Endothelial cell of umbilical vein (primary cell): ENCODE measurements around the gene GRAMD2B. TPM values are rescaled to one million over a fixed set of nuclear protein-coding genes. Genes with fewer than 3 reads are reported as not detected.

Experiments
- BruUV-seq: library from RNA; stranded (reverse); fragments of 400-500 nt; replicated peaks from 2 replicates; lab custom pipeline; 2021; lab: Mats Ljungman, UMichigan
- CTCF ChIA-PET: fragments of 300-600, 350-600 bp; sonication (Branson Sonifier 250); formaldehyde crosslinking; loops from one replicate; lab custom pipeline; 2021; ENCODE audit warnings: antibody characterized with exemption, inconsistent platforms; lab: Charles Lee
- POLR2A ChIA-PET: fragments of 300-600, 350-600 bp; sonication (Branson Sonifier 250); formaldehyde crosslinking; loops from one replicate; lab custom pipeline; 2021; ENCODE audit warnings: antibody characterized with exemption, inconsistent platforms; lab: Charles Lee
- DNase-seq: peaks from one replicate; pipeline ENCODE4 v3.0.0-alpha.2; 2011; ENCODE audit warnings: low read depth, low spot score
- FAIRE-seq: peaks from 2 replicates; lab custom pipeline; 2011; peaks lifted over from hg19 to GRCh38; lab: Jason Lieb, UNC
- H2AFZ ChIP-seq: 2 replicates; pipeline ENCODE4 v1.6.0; 2012; ENCODE audit warnings: low read depth, low read length, control low read depth, inconsistent platforms
- H3K27ac ChIP-seq: 2 replicates; pipeline ENCODE4 v1.5.1; 2011; ENCODE audit warnings: low read depth, mild to moderate bottlenecking, control low read depth, low read length, moderate library complexity; ENCODE audit not compliant: insufficient read depth
- H3K27me3 ChIP-seq, 2 experiments: 2 replicates each; pipeline versions ENCODE4 v1.6.0 to v1.6.1; 2011; ENCODE audit warnings: low read length in 2 of 2, mixed read lengths in 1 of 2; ENCODE audit not compliant: control insufficient read depth in 2 of 2, insufficient read depth in 2 of 2
- H3K36me3 ChIP-seq, 2 experiments: 2 replicates in 1 of 2; 3 replicates in 1 of 2; pipeline ENCODE4 v1.5.1; 2011; ENCODE audit warnings: low read length in 2 of 2, mild to moderate bottlenecking in 1 of 2, moderate library complexity in 1 of 2; ENCODE audit not compliant: control insufficient read depth in 2 of 2, insufficient read depth in 2 of 2; ENCODE audit errors: extremely low read depth in 1 of 2
- H3K4me1 ChIP-seq: 3 replicates; pipeline ENCODE4 v1.5.1; 2011; ENCODE audit warnings: mild to moderate bottlenecking, low read length; ENCODE audit not compliant: control insufficient read depth, insufficient read depth; ENCODE audit errors: extremely low read depth
- H3K4me2 ChIP-seq: 2 replicates; pipeline ENCODE4 v1.6.1; 2011; ENCODE audit warnings: low read length, control low read depth, mixed read lengths; ENCODE audit not compliant: insufficient read depth
- H3K4me3 ChIP-seq, 3 experiments: fragments of 200-600 bp in 1 of 3; sonication (generic), shearing (Covaris generic) in 1 of 3; replicated peaks in 1 of 3; 2 replicates each; pipeline ENCODE4 v1.5.1; 2011 to 2016; ENCODE audit warnings: control low read depth in 3 of 3, low read length in 3 of 3, mild to moderate bottlenecking in 2 of 3, inconsistent platforms in 1 of 3, low read depth in 1 of 3, moderate library complexity in 1 of 3; ENCODE audit not compliant: insufficient read depth in 1 of 3
- H3K79me2 ChIP-seq: 2 replicates; pipeline ENCODE4 v1.6.0; 2012; ENCODE audit warnings: low read length, inconsistent platforms; ENCODE audit not compliant: control insufficient read depth, insufficient read depth
- H3K9ac ChIP-seq: replicated peaks from 2 replicates; pipeline ENCODE3; 2011; ENCODE audit warnings: low read length, control low read depth; ENCODE audit not compliant: insufficient read depth; ENCODE audit errors: extremely low read depth
- H3K9me1 ChIP-seq: replicated peaks from 3 replicates; pipeline ENCODE4 v1.6.0; 2011; ENCODE audit warnings: mild to moderate bottlenecking, low read length; ENCODE audit not compliant: control insufficient read depth, insufficient read depth; ENCODE audit errors: extremely low read depth
- H3K9me3 ChIP-seq: replicated peaks from 2 replicates; pipeline ENCODE4 v1.5.1; 2012; ENCODE audit warnings: low read length, inconsistent platforms; ENCODE audit not compliant: control insufficient read depth, insufficient read depth
- H4K20me1 ChIP-seq: replicated peaks from 2 replicates; pipeline ENCODE3; 2011; ENCODE audit warnings: mild to moderate bottlenecking, low read length; ENCODE audit not compliant: control insufficient read depth, insufficient read depth; ENCODE audit errors: extremely low read depth
- CTCF ChIP-seq, 2 donors: IDR thresholded peaks; 1 replicate in 1 of 2; 2 replicates in 1 of 2; pipeline ENCODE4 v1.5.1; 2011; ENCODE audit warnings: low read length in 2 of 2, mild to moderate bottlenecking in 2 of 2, moderate library complexity in 2 of 2, control low read depth in 1 of 2, inconsistent platforms in 1 of 2, low read depth in 1 of 2; ENCODE audit not compliant: insufficient read depth in 1 of 2; ENCODE audit errors: extremely low read depth in 1 of 2
- EZH2 ChIP-seq: IDR thresholded peaks from 2 replicates; pipeline ENCODE4 v1.6.1; 2012; ENCODE audit warnings: borderline replicate concordance, low read depth, mild to moderate bottlenecking, moderate library complexity, low read length, inconsistent platforms; ENCODE audit not compliant: severe bottlenecking
- FOS ChIP-seq: IDR thresholded peaks from 2 replicates; pipeline ENCODE4 v1.6.1; 2011; ENCODE audit warnings: mild to moderate bottlenecking, low read length, moderate library complexity, borderline replicate concordance; ENCODE audit not compliant: insufficient read depth
- GATA2 ChIP-seq: IDR thresholded peaks from 2 replicates; pipeline ENCODE4 v1.7.0; 2011; ENCODE audit warnings: low read depth, mild to moderate bottlenecking, moderate library complexity, mixed read lengths, low read length; ENCODE audit not compliant: insufficient read length, insufficient read depth
- JUN ChIP-seq: IDR thresholded peaks from 2 replicates; pipeline ENCODE4 v1.6.1; 2011; ENCODE audit warnings: borderline replicate concordance, low read depth; ENCODE audit not compliant: insufficient read length, insufficient read depth
- MAX ChIP-seq: IDR thresholded peaks from 2 replicates; pipeline ENCODE4 v1.6.1; 2011; ENCODE audit not compliant: insufficient read depth, insufficient read length
- MYC ChIP-seq: IDR thresholded peaks from one replicate; pipeline ENCODE4 v1.6.1; 2011; ENCODE audit warnings: mild to moderate bottlenecking, low read depth, low read length
- POLR2A ChIP-seq: IDR thresholded peaks from 2 replicates; pipeline ENCODE4 v1.6.1; 2012; ENCODE audit warnings: low read depth, mild to moderate bottlenecking, control low read depth, low read length
- POLR2AphosphoS5 ChIP-seq: IDR thresholded peaks from 2 replicates; pipeline ENCODE4 v1.6.1; 2012; ENCODE audit warnings: low read depth, mild to moderate bottlenecking, control low read depth, low read length, moderate library complexity; ENCODE audit not compliant: insufficient read depth
- dilution Hi-C: fragments of 300-500 bp; cut with MboI; formaldehyde crosslinking; loops from one replicate; pipeline ENCODE4 v1.15.0; 2019; ENCODE audit warnings: low sequenced_read_pairs; ENCODE audit not compliant: extremely low pct_ligation_motif_present
- intact Hi-C: fragments of 100-400 bp; cut with micrococcal nuclease; formaldehyde crosslinking; loops from one replicate; pipeline ENCODE4 v1.10.0; 2022
- polyA plus RNA-seq, 4 experiments: library from polyadenylated mRNA; depleted of rRNA in 3 of 4; stranded (reverse) in 3 of 4; unstranded in 1 of 4; fragments of >200 nt; gene quantifications; 2 replicates each; pipeline versions ENCODE4 v1.2.1 to v1.2.3, GENCODE V29; 2011 to 2012; ENCODE audit warnings: missing spikeins in 1 of 4
- total RNA-seq: library from RNA; stranded (reverse); gene quantifications from 2 replicates; pipeline ENCODE4 v1.2.3, GENCODE V29; 2021

GRAMD2B gene
- total and polyA plus RNA-seq, 2 donors (not counting 3 experiments of a cell fraction or from before 2014, with no cell fraction given) = 2.0 to 5.5 TPM

GRCh38 chr5:126508962-126509279, 85.7 kb downstream of the GRAMD2B start:
- Histone ChIP-seq H4K20me1 (no peaks in the 10 kb centered on the region), H2AFZ (no peak overlapping the region), H3K4me2 (peak overlapping the region; percentile 16), H3K9ac (no peak overlapping the region), H3K9me1 (no peaks in the 10 kb centered on the region), H3K79me2 (no peaks in the 10 kb centered on the region), H3K36me3 (no peaks in the 10 kb centered on the region), H3K27ac (no peak overlapping the region), H3K9me3 (no peaks in the 10 kb centered on the region), H3K4me3 (no peak overlapping the region), H3K4me1 (peaks cover 14% of the 10 kb centered on the region), H3K27me3 (no peaks in the 10 kb centered on the region)
- peak; percentile 35 for FAIRE-seq
- intact Hi-C loops = no loop called here
- peak; percentile 29 for DNase-seq
- dilution Hi-C loops = no loop called here
- BruUV-seq = no TSS peak
- no peak for TF ChIP-seq MYC
- TF ChIP-seq JUN = peak; percentile 56
- peak; percentile 49 for TF ChIP-seq FOS
- CTCF ChIA-PET = interaction anchor here (1.2 kb wide), 1 partner anchor 9 kb away, joined by 4 read pairs; no protein-coding TSS in a partner anchor
- POLR2A ChIA-PET = no interaction called here

- peak; percentile 40 for FAIRE-seq
- Histone ChIP-seq H3K9me1 (no peaks in the 10 kb centered on the region), H3K27me3 (no peaks in the 10 kb centered on the region), H3K4me2 (no peak overlapping the region), H3K4me3 (no peak overlapping the region), H3K9me3 (no peaks in the 10 kb centered on the region), H3K36me3 (no peaks in the 10 kb centered on the region), H3K4me1 (peaks cover 11% of the 10 kb centered on the region), H3K9ac (no peak overlapping the region), H4K20me1 (no peaks in the 10 kb centered on the region), H3K27ac (no peak overlapping the region), H2AFZ (no peak overlapping the region), H3K79me2 (no peaks in the 10 kb centered on the region)
- CTCF ChIA-PET = interaction anchor here (1.2 kb wide), 1 partner anchor 9 kb away, joined by 4 read pairs; no protein-coding TSS in a partner anchor
- no peak for DNase-seq
- BruUV-seq = no TSS peak
- intact Hi-C loops = no loop called here
- POLR2A ChIA-PET = no interaction called here
- dilution Hi-C loops = no loop called here
- no peak for TF ChIP-seq MYC
- TF ChIP-seq CTCF (IDR thresholded peaks at IDR 0.05; ENCODE audit: extremely low read depth in 1 of 2, insufficient read depth in 1 of 2, low read depth in 1 of 2, low read length in 2 of 2) = no peak
- no peak for TF ChIP-seq POLR2AphosphoS5
- TF ChIP-seq EZH2 = no peak
- no peak for TF ChIP-seq FOS
- TF ChIP-seq POLR2A = no peak
- no peak for TF ChIP-seq MAX
- no peak for TF ChIP-seq JUN
- no peak for TF ChIP-seq GATA2
Observed at GRCh38 chr5:126509339-126509738, 86.1 kb downstream of the GRAMD2B start.
